PC-3 (cell line): ENCODE results near the gene KLF11.

ENCODE experiments used
- EZH2phosphoT487 ChIP-seq: fragments of 300-600 bp; sonication (generic); IDR thresholded peaks from 2 replicates; pipeline ENCODE4 v1.6.1; 2018; ENCODE audit warnings: mild to moderate bottlenecking, antibody characterized with exemption, low read length, borderline replicate concordance
- TF ChIP-seq, protein P1 (sequence below): fragments of 300-600 bp; sonication (generic); conservative IDR thresholded peaks from 2 replicates; pipeline ENCODE4 v1.5.1; 2017; ENCODE audit warnings: antibody characterized with exemption, low read depth, mild to moderate bottlenecking, low read length

DNA sequence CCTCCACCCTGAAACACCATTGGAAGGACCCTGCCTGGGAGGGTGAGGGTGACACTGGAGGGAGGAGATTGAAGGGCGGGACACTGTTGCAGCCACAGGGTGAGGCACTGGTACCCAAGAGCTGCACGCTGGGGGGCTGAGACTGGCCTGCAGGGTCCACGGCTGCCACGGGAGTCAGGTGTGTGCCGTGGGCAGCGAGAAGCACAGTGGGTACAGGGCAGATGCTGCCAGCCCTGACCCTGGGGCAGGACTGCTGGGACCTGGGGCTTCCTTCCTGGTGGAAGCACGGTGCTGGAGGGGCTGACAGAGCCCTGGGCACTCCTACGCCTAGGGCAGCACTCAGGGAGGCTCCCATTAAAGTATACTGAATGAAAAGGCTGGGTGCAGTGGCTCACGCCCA is 20.2 kb downstream of the KLF11 start:
- TF ChIP-seq, protein P1, sequence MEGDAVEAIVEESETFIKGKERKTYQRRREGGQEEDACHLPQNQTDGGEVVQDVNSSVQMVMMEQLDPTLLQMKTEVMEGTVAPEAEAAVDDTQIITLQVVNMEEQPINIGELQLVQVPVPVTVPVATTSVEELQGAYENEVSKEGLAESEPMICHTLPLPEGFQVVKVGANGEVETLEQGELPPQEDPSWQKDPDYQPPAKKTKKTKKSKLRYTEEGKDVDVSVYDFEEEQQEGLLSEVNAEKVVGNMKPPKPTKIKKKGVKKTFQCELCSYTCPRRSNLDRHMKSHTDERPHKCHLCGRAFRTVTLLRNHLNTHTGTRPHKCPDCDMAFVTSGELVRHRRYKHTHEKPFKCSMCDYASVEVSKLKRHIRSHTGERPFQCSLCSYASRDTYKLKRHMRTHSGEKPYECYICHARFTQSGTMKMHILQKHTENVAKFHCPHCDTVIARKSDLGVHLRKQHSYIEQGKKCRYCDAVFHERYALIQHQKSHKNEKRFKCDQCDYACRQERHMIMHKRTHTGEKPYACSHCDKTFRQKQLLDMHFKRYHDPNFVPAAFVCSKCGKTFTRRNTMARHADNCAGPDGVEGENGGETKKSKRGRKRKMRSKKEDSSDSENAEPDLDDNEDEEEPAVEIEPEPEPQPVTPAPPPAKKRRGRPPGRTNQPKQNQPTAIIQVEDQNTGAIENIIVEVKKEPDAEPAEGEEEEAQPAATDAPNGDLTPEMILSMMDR = no peak
- no peak for TF ChIP-seq EZH2phosphoT487
